Measurements from ENCODE around the gene KIRREL1. TPM values are rescaled to one million over a fixed set of nuclear protein-coding genes. Genes with fewer than 3 reads are reported as not detected.

Gene KIRREL1
- total and polyA plus RNA-seq, 2 of the 8 experiments (the other 6 are each of a cell fraction or from before 2014, with no cell fraction given), result 14.2 to 39.0 TPM

DNA sequence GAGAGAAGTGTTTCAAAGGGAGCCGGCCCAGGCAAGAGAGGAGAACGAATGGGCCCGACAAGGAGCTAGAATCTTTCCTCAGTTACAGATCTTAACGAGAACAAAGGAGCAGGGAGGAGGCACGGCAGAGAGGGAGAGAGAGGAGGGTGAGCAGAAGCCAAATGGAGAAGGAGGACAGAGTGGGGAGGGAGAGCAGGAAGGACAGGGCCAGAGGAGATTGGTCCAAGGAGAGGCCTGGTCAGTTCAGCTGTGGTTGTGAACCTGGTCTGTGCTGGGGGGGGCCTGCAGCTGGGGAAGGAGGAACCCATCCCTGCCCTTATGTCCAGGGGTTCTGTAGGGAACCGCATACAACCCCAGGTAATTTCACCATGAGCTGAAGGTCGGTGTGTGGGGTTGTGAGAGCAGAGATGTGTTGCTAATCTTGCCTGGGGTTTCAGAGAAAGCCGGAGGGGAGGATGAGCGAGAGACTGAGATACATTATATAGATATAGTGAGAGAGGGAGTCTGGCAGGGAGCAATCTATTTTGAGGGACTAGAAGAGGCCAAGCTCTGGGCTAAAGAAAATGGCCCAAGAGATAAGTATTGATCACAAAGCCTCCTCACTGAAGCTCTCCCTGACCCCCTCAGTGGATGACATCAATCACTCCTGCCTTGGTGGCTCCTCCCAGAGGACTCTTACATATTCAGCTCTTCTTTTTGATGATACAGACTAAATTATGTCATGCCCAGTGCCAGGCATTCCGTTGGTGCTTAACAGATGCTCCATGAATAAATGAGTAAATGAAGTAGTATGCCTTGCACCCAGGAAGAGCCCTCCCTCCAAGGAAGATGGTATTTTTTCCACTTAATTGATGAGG is 123.1 kb downstream of the KIRREL1 start (continued):
- TF ChIP-seq, protein P1, sequence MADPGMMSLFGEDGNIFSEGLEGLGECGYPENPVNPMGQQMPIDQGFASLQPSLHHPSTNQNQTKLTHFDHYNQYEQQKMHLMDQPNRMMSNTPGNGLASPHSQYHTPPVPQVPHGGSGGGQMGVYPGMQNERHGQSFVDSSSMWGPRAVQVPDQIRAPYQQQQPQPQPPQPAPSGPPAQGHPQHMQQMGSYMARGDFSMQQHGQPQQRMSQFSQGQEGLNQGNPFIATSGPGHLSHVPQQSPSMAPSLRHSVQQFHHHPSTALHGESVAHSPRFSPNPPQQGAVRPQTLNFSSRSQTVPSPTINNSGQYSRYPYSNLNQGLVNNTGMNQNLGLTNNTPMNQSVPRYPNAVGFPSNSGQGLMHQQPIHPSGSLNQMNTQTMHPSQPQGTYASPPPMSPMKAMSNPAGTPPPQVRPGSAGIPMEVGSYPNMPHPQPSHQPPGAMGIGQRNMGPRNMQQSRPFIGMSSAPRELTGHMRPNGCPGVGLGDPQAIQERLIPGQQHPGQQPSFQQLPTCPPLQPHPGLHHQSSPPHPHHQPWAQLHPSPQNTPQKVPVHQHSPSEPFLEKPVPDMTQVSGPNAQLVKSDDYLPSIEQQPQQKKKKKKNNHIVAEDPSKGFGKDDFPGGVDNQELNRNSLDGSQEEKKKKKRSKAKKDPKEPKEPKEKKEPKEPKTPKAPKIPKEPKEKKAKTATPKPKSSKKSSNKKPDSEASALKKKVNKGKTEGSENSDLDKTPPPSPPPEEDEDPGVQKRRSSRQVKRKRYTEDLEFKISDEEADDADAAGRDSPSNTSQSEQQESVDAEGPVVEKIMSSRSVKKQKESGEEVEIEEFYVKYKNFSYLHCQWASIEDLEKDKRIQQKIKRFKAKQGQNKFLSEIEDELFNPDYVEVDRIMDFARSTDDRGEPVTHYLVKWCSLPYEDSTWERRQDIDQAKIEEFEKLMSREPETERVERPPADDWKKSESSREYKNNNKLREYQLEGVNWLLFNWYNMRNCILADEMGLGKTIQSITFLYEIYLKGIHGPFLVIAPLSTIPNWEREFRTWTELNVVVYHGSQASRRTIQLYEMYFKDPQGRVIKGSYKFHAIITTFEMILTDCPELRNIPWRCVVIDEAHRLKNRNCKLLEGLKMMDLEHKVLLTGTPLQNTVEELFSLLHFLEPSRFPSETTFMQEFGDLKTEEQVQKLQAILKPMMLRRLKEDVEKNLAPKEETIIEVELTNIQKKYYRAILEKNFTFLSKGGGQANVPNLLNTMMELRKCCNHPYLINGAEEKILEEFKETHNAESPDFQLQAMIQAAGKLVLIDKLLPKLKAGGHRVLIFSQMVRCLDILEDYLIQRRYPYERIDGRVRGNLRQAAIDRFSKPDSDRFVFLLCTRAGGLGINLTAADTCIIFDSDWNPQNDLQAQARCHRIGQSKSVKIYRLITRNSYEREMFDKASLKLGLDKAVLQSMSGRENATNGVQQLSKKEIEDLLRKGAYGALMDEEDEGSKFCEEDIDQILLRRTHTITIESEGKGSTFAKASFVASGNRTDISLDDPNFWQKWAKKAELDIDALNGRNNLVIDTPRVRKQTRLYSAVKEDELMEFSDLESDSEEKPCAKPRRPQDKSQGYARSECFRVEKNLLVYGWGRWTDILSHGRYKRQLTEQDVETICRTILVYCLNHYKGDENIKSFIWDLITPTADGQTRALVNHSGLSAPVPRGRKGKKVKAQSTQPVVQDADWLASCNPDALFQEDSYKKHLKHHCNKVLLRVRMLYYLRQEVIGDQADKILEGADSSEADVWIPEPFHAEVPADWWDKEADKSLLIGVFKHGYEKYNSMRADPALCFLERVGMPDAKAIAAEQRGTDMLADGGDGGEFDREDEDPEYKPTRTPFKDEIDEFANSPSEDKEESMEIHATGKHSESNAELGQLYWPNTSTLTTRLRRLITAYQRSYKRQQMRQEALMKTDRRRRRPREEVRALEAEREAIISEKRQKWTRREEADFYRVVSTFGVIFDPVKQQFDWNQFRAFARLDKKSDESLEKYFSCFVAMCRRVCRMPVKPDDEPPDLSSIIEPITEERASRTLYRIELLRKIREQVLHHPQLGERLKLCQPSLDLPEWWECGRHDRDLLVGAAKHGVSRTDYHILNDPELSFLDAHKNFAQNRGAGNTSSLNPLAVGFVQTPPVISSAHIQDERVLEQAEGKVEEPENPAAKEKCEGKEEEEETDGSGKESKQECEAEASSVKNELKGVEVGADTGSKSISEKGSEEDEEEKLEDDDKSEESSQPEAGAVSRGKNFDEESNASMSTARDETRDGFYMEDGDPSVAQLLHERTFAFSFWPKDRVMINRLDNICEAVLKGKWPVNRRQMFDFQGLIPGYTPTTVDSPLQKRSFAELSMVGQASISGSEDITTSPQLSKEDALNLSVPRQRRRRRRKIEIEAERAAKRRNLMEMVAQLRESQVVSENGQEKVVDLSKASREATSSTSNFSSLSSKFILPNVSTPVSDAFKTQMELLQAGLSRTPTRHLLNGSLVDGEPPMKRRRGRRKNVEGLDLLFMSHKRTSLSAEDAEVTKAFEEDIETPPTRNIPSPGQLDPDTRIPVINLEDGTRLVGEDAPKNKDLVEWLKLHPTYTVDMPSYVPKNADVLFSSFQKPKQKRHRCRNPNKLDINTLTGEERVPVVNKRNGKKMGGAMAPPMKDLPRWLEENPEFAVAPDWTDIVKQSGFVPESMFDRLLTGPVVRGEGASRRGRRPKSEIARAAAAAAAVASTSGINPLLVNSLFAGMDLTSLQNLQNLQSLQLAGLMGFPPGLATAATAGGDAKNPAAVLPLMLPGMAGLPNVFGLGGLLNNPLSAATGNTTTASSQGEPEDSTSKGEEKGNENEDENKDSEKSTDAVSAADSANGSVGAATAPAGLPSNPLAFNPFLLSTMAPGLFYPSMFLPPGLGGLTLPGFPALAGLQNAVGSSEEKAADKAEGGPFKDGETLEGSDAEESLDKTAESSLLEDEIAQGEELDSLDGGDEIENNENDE (IDR thresholded peaks at IDR 0.05; ENCODE audit: insufficient replicate concordance, low read length), result no peak
- no peak for TF ChIP-seq CHD1 (IDR thresholded peaks at IDR 0.05; ENCODE audit: low read depth, low read length)
- no peak for TF ChIP-seq POU5F1 (IDR thresholded peaks at IDR 0.05; ENCODE audit: low read depth, low read length)
- no peak for TF ChIP-seq BCL11A (IDR thresholded peaks at IDR 0.05; ENCODE audit: low read depth in 2 of 2, low read length in 2 of 2)
